ENCODE results near the gene RNU5B-1.

The RNU5B-1 gene

DNA sequence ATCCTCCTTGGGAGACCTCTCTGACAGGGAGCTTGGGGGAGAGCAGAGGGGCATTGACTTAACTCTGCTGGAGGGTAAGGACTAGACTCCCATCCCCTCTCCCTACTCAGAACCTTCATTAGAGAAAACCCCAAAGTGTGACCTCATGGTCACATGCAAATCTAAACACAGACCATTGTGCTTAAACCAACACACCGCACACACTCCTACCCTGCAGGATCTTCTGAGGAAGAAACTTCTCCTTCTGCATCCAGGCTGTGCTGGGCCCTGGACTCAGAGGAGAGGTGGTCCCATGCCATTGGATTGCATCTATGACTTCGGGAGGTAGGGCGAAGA is 17.0 kb upstream of the RNU5B-1 start:
- DNase-seq (ENCODE audit: low spot score): peak; percentile 30
- in situ Hi-C loops (cut with MboI; ENCODE audit: low sequenced_read_pairs, unreplicated experiment): loop anchor here (25.0 kb wide), 2 partner anchors 100 to 250 kb away; partner anchors contain the start of genes CLPX, MTFMT and SLC51B
- TF ChIP-seq, protein P1, sequence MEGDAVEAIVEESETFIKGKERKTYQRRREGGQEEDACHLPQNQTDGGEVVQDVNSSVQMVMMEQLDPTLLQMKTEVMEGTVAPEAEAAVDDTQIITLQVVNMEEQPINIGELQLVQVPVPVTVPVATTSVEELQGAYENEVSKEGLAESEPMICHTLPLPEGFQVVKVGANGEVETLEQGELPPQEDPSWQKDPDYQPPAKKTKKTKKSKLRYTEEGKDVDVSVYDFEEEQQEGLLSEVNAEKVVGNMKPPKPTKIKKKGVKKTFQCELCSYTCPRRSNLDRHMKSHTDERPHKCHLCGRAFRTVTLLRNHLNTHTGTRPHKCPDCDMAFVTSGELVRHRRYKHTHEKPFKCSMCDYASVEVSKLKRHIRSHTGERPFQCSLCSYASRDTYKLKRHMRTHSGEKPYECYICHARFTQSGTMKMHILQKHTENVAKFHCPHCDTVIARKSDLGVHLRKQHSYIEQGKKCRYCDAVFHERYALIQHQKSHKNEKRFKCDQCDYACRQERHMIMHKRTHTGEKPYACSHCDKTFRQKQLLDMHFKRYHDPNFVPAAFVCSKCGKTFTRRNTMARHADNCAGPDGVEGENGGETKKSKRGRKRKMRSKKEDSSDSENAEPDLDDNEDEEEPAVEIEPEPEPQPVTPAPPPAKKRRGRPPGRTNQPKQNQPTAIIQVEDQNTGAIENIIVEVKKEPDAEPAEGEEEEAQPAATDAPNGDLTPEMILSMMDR (IDR thresholded peaks at IDR 0.05; ENCODE audit: borderline replicate concordance, control extremely low read depth, extremely low read depth, insufficient read depth, missing control alignments): no peak

DNA sequence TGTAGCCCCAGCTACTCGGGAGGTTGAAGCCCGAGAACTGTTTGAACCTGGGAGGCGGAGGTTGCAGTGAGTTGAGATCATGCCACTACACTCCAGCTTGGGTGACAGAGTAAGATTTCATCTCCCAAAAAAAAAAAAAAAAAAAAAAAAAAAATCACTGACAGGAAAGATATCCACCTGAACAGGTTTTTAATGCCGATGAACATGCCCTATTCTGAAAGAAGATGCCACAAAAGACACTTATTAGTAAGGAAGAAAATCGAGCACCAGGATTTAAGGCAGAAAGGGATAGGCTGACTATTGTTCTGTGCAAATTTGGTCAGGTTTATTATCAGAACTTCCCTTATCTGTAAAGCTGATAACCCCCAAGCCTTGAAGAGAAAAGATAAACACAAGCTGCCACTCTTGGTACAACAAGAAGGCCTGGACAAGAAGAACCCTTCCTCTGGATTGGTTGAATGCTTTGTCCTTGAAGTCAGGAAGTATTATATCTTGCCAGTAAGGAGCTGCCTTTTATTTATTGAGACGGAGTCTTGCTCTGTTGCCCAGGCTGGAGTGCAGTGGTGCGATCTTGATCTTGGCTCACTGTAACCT is 15.1 kb upstream of the RNU5B-1 start:
- no peak for DNase-seq (ENCODE audit: low spot score)
- TF ChIP-seq, protein P1 (IDR thresholded peaks at IDR 0.05; ENCODE audit: borderline replicate concordance, control extremely low read depth, extremely low read depth, insufficient read depth, missing control alignments): no peak
- in situ Hi-C loops (cut with MboI; ENCODE audit: low sequenced_read_pairs, unreplicated experiment): loop anchor here (25.0 kb wide), 2 partner anchors 102 to 252 kb away; partner anchors contain the start of genes CLPX, MTFMT and SLC51B

DNA sequence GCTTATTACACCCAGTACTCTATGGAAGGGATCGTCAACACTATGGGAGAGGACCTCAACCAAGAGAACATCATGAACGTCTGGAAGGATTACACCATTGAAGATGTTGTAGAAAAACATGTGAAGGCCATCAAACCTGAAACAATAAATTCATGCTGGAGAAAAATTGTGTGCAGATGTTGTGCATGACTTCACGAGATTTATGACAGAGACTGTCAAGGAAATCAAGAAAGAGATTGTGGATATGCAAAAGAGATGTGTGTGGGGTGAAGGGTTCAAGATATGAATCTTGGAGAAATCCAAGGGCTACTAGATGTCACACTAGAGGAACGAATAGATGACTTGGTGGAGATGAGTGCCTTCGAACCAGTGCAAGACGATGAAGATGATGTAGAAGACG is 14.2 kb upstream of the RNU5B-1 start:
- DNase-seq (ENCODE audit: low spot score): no peak
- TF ChIP-seq, protein P1 (IDR thresholded peaks at IDR 0.05; ENCODE audit: borderline replicate concordance, control extremely low read depth, extremely low read depth, insufficient read depth, missing control alignments): no peak
- in situ Hi-C loops (cut with MboI; ENCODE audit: low sequenced_read_pairs, unreplicated experiment): loop anchor here (25.0 kb wide), 2 partner anchors 103 to 253 kb away; partner anchors contain the start of genes CLPX, MTFMT and SLC51B

DNA sequence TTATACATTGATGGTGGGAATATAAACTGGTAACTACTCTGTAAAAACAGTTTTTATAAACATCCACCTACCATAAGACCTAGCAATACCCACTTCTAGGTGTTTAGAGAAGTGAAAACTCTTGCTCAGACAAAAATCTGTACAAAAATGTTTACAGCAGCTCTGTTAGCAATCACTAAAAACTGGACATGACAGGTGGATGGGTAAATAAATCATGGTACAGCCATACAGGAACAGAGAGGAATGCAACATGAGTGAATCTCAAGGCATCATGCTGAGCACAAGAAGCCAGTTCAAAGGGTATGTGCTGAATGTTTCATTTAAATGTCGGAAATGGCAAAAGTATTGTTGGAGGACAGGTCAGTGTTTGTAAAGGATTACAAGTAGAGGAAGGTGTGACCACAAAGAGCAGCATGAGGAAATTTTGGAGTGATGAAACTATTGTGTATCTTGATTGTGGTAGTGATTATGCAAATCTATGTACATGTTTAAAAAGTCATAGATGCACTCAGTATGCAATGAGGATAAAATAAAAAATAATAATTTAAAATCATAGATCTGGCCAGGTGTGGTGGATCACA is 11.4 kb upstream of the RNU5B-1 start:
- in situ Hi-C loops (cut with MboI; ENCODE audit: low sequenced_read_pairs, unreplicated experiment): loop anchor here (25.0 kb wide), 2 partner anchors 106 to 256 kb away; partner anchors contain the start of genes CLPX, MTFMT and SLC51B
- TF ChIP-seq, protein P1 (IDR thresholded peaks at IDR 0.05; ENCODE audit: borderline replicate concordance, control extremely low read depth, extremely low read depth, insufficient read depth, missing control alignments): no peak
- no peak for DNase-seq (ENCODE audit: low spot score)

DNA sequence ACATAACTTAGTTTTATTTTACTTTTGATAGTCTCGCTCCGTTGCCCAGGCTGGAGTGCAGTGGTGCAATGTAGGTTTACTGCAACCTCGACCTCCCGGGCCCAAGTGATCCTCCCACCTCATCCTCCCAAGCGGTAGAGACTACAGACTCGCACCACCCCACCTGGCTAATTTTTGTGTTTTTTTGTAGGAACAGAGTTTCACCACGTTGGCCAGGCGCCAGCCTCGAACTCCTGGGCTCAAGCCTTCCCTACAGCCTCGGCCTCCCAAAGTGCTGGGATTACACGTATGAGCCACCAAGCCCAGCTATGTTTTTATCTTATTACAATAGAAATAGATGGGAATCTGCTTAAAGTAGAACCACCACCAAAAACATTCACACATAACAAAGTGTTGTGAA is 5.7 kb upstream of the RNU5B-1 start:
- no peak for DNase-seq (ENCODE audit: low spot score)
- in situ Hi-C loops (cut with MboI; ENCODE audit: low sequenced_read_pairs, unreplicated experiment): loop anchor here (25.0 kb wide), 2 partner anchors 111 to 261 kb away; partner anchors contain the start of genes CLPX, MTFMT and SLC51B
- TF ChIP-seq, protein P1 (IDR thresholded peaks at IDR 0.05; ENCODE audit: borderline replicate concordance, control extremely low read depth, extremely low read depth, insufficient read depth, missing control alignments): no peak

DNA sequence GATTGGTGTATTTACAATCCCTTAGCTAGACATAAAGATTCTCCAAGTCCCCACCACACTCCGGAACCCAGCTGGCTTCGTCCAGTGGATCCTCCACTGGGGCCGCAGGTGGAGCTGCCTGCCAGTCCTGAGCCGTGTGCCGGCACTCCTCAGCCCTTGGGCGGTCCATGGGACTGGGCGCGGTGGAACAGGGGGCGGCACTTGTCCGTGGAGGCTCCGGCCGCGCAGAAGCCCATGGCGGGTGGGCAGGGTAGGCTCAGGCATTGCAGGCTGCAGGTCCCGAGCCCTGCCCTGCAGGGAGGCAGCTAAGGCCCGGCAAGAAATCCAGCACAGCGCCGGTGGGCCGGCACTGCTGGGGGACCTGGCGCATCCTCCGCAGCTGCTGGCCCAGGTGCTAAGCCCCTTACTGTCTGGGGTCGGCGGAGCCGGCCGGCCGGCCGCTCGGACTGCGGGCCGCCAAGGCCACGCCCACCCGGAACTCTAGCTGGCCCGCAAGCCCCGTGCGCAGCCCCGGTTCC is 3.5 kb upstream of the RNU5B-1 start:
- TF ChIP-seq, protein P1 (IDR thresholded peaks at IDR 0.05; ENCODE audit: borderline replicate concordance, control extremely low read depth, extremely low read depth, insufficient read depth, missing control alignments): no peak
- DNase-seq (ENCODE audit: low spot score): no peak
- in situ Hi-C loops (cut with MboI; ENCODE audit: low sequenced_read_pairs, unreplicated experiment): no loop called here
